HUES48 (cell line): ENCODE results near the gene PID1.

ENCODE experiments used
- H3K27ac ChIP-seq: one replicate; pipeline ENCODE4 v1.7.0; 2013; ENCODE audit warnings: low read depth, low read length, inconsistent platforms
- H3K27me3 ChIP-seq: 2 replicates; pipeline ENCODE4 v1.6.1; 2013; ENCODE audit warnings: mild to moderate bottlenecking, low read length; ENCODE audit not compliant: control insufficient read depth, insufficient read depth
- H3K36me3 ChIP-seq: 2 replicates; pipeline ENCODE4 v1.6.1; 2013; ENCODE audit warnings: low read length; ENCODE audit not compliant: control insufficient read depth, insufficient read depth
- H3K4me1 ChIP-seq: 2 replicates; pipeline ENCODE4 v1.6.1; 2013; ENCODE audit warnings: mild to moderate bottlenecking, low read length; ENCODE audit not compliant: control insufficient read depth, insufficient read depth
- H3K4me3 ChIP-seq: 2 replicates; pipeline ENCODE4 v1.5.1; 2013; ENCODE audit warnings: mild to moderate bottlenecking, low read depth, low read length
- H3K9ac ChIP-seq: 2 replicates; pipeline ENCODE4 v1.6.1; 2013; ENCODE audit warnings: mild to moderate bottlenecking, low read depth, low read length, moderate library complexity
- H3K9me3 ChIP-seq: 2 replicates; pipeline ENCODE4 v1.6.1; 2013; ENCODE audit warnings: low read length; ENCODE audit not compliant: control insufficient read depth, insufficient read depth

PID1 gene, protein sequence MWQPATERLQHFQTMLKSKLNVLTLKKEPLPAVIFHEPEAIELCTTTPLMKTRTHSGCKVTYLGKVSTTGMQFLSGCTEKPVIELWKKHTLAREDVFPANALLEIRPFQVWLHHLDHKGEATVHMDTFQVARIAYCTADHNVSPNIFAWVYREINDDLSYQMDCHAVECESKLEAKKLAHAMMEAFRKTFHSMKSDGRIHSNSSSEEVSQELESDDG

DNA sequence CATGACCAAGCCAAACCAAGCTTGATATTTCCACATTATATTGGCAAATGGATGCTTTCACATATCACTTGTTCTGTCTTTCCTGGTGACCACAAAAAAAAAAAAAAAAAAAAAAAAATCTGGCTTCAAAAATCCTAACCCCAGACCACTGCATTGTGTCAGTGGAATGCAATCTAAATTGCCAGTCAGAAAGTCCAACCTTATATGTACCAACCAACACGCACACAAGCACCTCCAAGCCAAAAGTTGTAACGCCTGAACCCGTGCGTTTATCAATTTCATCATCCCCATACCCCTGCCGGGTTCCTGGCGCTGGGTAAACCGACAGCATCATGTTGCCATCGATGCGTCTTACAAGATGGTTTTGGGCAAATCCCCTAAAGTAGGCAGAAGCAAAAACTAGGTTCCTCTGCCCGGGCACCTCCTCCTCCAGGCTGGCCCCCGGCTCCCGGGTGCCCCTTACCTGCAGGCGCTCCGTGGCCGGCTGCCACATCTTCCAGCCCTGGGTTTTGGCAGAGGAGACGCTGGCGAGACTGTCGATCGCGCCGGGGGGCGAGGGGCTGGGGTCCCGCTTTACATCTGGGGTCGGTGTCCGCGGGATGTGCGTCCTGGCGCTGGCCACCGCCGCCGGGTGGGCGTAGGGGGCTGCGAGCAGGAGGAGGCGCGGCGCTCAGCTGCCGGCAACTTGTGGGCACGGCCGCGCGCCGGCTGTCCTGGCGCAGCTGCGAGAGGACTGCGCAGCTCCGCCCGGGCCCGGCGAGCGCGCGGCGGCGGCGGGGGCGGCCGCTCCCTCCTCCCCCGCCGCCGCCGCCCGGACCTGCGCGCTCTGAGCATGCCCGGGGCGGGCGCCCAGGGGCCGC, at the start of gene PID1:
PID1 (minus strand) TSS at position 737 of the 860 bp plus-strand sequence; CDS start at position 493, 244 bp downstream.
- peaks cover 30% of the 10 kb centered on the region for H3K27me3 ChIP-seq
- peaks cover 9% of the 10 kb centered on the region; the same call in 1 of the 2 replicates for H3K4me1 ChIP-seq
- no peak within 1 kb of the TSS for H3K27ac ChIP-seq
- no peaks in the 10 kb centered on the region for H3K36me3 ChIP-seq
- H3K9ac ChIP-seq, result 0 out of 2 replicates have a peak within 1 kb of the TSS, but pooled peaks have one; percentile 18
- peak within 1 kb of the TSS; percentile 78 for H3K4me3 ChIP-seq
- no peaks in the 10 kb centered on the region for H3K9me3 ChIP-seq

DNA sequence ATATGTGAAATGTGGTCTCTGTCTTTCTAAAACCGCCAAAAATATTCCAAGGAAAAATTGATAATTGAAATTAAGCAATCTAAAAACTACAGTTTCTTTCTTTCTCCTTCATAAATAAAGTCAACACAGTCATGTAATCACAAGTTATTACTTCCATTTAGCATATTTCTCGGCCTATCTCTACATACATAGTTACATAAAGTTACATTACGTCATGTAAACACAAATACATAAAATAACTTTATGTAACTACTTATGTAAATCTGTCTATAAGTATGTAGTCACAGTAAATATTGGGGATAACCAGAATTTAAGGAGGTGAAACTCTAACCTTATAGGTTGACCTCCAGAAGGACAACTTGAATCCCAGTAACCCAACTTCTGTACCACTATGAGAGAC, 48.5 kb upstream of the PID1 start:
- Histone ChIP-seq H3K9ac (no peak overlapping the region), H3K4me3 (no peak overlapping the region), H3K27ac (no peak overlapping the region), H3K4me1 (no peaks in the 10 kb centered on the region), H3K27me3 (no peaks in the 10 kb centered on the region), H3K36me3 (no peaks in the 10 kb centered on the region), H3K9me3 (no peaks in the 10 kb centered on the region)

DNA sequence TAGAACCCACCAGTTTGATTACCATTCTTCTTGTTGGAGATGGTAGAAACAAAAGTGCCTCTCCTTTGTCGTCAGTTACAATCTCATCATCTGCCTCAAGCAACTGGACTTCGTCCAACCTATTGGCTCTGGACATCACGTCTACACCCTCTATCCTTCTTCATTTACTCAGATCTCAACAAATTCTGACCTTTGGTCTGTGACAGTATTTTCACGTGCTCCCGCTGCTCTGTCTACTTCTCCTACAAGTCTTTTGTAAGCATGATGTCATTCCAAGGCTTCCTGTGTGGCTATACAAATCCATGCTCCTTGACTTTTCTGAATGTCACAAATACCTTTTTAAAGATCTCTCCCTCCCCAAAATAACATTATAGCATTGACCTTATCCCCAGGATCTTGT, 43.0 kb upstream of the PID1 start:
- Histone ChIP-seq H3K4me1 (no peaks in the 10 kb centered on the region), H3K27ac (no peak overlapping the region), H3K27me3 (no peaks in the 10 kb centered on the region), H3K9me3 (no peaks in the 10 kb centered on the region), H3K4me3 (no peak overlapping the region), H3K36me3 (no peaks in the 10 kb centered on the region), H3K9ac (no peak overlapping the region)

DNA sequence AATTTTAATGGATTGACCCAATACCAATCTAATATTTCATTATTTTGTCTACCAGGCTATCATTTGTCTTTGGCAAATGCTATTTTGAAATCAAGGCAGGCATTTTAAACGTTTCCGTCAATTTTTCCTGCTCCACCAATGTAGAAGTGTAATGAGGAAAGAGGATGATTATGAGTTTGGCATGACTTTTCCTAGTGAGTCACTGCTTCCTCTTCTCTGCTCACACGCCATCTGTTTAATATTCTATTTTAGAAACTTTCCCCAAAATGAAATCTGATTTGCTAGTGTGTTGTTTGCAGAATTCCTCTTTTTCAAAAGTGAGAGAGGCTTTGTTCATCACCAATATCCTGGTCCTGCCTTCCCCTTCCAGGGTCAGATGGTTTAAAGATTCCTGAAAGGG, 42.5 kb upstream of the PID1 start:
- Histone ChIP-seq H3K4me3 (no peak overlapping the region), H3K36me3 (no peaks in the 10 kb centered on the region), H3K27ac (no peak overlapping the region), H3K27me3 (no peaks in the 10 kb centered on the region), H3K9ac (no peak overlapping the region), H3K9me3 (no peaks in the 10 kb centered on the region), H3K4me1 (no peaks in the 10 kb centered on the region)

DNA sequence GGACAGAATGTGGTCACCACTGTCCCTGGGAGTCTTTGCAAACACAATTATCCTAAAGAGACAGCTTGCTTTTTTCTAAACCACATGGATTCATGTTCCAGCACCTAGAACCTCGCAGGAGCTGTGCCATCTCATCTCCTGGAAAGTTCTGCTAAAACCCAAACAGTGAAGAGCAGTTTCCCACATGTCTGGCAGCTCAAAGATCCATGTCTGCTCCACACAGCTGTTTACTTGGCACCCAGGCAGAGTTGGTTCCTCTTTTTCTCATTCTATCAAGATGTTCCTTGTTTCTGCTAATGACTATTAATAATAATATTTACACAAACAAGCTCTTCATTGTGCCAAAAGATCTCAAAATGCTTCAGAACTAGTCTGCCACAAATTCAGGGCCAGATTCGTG, 30.1 kb upstream of the PID1 start:
- H3K36me3 ChIP-seq, result no peaks in the 10 kb centered on the region
- H3K9me3 ChIP-seq, result no peaks in the 10 kb centered on the region
- no peak overlapping the region for H3K4me3 ChIP-seq
- no peaks in the 10 kb centered on the region for H3K27me3 ChIP-seq
- no peaks in the 10 kb centered on the region for H3K4me1 ChIP-seq
- no peak overlapping the region for H3K27ac ChIP-seq
- no peak overlapping the region for H3K9ac ChIP-seq

DNA sequence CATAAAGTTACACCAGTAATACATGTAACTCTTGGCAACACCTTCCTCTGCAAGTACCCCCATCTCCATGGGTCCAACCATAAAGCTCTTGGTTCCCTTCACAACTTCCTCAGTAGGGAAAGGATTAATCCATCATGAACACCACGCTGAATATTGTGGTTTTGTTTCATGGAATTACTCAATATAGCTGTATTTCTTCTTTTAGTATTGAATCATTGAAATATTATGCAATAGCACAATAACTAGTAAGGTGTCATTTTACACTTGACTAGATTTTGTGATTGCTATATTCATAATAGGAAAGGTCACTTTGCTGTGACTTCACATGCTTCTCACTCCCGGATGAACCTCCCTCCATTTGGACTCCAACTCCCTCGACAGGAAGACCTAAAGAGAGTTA, 29.7 kb upstream of the PID1 start:
- Histone ChIP-seq H3K9ac (no peak overlapping the region), H3K4me1 (no peaks in the 10 kb centered on the region), H3K9me3 (no peaks in the 10 kb centered on the region), H3K36me3 (no peaks in the 10 kb centered on the region), H3K4me3 (no peak overlapping the region), H3K27ac (no peak overlapping the region), H3K27me3 (no peaks in the 10 kb centered on the region)

DNA sequence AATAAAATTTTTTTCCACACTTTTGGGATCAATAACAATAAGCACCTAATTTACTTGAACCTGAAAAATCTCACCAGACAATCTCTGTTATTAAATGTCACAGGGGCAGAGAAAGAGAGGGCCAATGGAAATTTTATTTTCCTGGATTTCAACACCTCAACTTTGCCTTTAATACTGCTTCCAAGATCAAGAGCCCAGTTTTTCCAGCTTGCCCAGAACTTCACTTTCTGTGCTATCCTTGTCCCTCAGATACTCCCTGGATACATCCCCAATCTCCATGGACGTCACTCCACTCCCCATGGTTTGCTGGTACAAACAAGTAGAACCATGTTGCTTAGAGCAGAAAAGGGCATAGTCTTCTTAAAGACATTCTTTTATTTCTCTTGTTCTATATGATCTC, 29.3 kb upstream of the PID1 start:
- H3K36me3 ChIP-seq, result no peaks in the 10 kb centered on the region
- H3K9ac ChIP-seq, result no peak overlapping the region
- H3K27me3 ChIP-seq, result no peaks in the 10 kb centered on the region
- no peaks in the 10 kb centered on the region for H3K4me1 ChIP-seq
- H3K9me3 ChIP-seq, result no peaks in the 10 kb centered on the region
- H3K4me3 ChIP-seq, result no peak overlapping the region
- no peak overlapping the region for H3K27ac ChIP-seq

DNA sequence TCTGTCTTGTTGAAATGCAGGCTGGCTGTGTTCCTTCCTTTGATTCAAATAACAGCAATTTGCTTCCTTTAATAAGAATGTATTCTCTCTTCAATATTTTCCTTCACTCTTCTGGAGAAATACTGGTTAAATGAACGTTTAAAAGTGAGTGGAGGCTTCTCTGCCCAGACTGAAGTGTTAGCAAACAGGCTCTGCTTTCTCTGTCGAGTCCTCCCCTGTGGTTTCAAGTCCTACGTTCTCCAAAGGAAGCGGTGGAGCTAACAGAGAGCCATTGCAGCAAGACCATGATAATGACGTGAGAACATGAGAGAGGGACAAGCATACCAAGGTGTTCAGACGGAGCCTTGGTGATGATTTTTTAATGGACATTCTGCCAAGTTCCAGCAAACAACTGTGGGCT, 26.2 kb upstream of the PID1 start:
- Histone ChIP-seq H3K36me3 (no peaks in the 10 kb centered on the region), H3K27me3 (no peaks in the 10 kb centered on the region), H3K4me1 (no peaks in the 10 kb centered on the region), H3K9ac (no peak overlapping the region), H3K9me3 (no peaks in the 10 kb centered on the region), H3K4me3 (no peak overlapping the region), H3K27ac (no peak overlapping the region)

DNA sequence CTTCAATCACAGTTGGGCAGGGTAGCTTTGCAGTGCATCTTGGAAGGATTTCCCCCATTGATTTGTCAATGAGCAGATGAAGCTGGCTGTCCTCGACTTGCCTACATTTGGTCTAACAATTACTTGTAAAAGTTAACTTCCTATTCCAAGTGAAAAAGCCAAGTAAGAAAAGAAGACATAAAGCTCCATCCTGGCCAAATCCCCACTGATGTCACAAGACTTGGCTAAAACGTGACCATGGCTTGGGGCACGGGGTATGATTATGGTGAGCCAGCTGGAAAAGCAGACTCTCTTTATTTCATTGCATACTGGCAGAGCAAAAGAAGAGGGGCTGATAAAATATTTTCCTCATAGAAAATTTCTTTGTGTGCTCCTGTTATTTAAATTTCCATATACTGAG, 25.4 kb upstream of the PID1 start:
- Histone ChIP-seq H3K9ac (no peak overlapping the region), H3K27ac (no peak overlapping the region), H3K4me3 (no peak overlapping the region), H3K4me1 (no peaks in the 10 kb centered on the region), H3K36me3 (no peaks in the 10 kb centered on the region), H3K27me3 (no peaks in the 10 kb centered on the region), H3K9me3 (no peaks in the 10 kb centered on the region)

DNA sequence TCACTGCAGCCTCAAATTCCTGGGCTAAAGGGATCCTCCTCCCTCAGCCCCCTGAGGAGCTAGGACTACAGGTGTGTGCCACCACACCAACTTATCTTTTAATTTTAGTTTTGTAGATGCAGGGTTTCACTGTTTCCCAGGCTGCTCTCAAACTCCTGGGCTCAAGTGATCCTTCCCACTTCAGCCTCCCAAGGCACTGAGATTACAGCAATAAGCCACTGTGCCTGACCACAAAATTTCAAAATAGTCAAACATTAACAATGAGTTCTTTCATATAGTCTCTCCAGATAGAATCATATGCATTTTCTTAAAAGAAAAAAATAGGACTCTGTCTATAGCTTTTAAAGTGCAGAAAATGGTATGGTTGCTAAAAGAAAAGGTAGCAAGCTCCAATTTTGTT, 24.9 kb upstream of the PID1 start:
- Histone ChIP-seq H3K4me1 (no peaks in the 10 kb centered on the region), H3K9ac (no peak overlapping the region), H3K27me3 (no peaks in the 10 kb centered on the region), H3K27ac (no peak overlapping the region), H3K36me3 (no peaks in the 10 kb centered on the region), H3K4me3 (no peak overlapping the region), H3K9me3 (no peaks in the 10 kb centered on the region)

DNA sequence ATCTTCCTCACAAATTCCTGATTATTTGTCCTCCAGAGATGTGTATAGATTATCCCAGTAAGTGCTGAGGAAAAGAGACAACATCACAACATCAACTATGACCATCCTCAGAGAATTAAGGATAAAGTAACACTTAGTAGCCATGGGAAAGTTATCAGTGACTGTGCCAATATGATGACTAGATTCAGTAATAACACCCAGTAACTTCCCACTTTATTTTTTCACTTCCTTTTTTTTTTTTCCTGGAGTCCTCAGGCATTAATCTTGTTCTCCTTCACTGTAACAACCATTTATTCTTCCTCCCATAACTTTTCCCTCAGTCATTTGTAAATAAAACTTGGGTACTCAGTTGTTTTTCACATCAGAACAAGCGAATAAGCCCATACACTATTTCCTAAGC, 16.7 kb upstream of the PID1 start:
- H3K4me3 ChIP-seq, result no peak overlapping the region
- no peak overlapping the region for H3K9ac ChIP-seq
- H3K27me3 ChIP-seq, result no peaks in the 10 kb centered on the region
- H3K9me3 ChIP-seq, result no peaks in the 10 kb centered on the region
- H3K4me1 ChIP-seq, result no peaks in the 10 kb centered on the region
- H3K36me3 ChIP-seq, result no peaks in the 10 kb centered on the region
- no peak overlapping the region for H3K27ac ChIP-seq
